WI38 (cell line): Measurements from ENCODE around the gene PELO.

Source experiments
- H3K4me3 ChIP-seq: 2 replicates; pipeline ENCODE4 v1.5.1; 2011; ENCODE audit warnings: low read depth, mild to moderate bottlenecking, control low read depth, low read length
- TF ChIP-seq, protein P1 (sequence below): IDR thresholded peaks from 2 replicates; pipeline ENCODE4 v1.5.1; 2012; ENCODE audit warnings: low read depth, mild to moderate bottlenecking, control low read depth, low read length

The PELO gene

DNA sequence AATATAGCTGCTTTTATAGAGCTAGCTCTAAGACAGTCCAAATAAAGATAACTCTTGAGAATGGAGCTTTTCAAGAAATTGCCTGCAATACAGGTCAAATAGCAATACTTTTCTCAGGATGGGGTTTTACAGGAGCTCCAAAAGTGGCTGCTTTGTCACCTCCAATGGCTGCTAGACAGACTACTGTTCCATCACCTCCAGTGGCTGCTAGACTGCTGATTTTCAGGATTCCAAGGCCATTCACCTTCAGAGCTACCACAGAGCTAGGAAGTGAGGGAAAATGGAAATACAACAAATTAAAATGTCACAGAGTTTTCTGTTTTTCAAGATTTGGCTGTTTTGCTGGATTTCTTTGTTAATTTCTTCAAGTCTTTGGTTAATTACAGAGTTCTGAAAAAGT, 8.5 kb upstream of the PELO start:
- no peak overlapping the region for H3K4me3 ChIP-seq
- TF ChIP-seq, protein P1, sequence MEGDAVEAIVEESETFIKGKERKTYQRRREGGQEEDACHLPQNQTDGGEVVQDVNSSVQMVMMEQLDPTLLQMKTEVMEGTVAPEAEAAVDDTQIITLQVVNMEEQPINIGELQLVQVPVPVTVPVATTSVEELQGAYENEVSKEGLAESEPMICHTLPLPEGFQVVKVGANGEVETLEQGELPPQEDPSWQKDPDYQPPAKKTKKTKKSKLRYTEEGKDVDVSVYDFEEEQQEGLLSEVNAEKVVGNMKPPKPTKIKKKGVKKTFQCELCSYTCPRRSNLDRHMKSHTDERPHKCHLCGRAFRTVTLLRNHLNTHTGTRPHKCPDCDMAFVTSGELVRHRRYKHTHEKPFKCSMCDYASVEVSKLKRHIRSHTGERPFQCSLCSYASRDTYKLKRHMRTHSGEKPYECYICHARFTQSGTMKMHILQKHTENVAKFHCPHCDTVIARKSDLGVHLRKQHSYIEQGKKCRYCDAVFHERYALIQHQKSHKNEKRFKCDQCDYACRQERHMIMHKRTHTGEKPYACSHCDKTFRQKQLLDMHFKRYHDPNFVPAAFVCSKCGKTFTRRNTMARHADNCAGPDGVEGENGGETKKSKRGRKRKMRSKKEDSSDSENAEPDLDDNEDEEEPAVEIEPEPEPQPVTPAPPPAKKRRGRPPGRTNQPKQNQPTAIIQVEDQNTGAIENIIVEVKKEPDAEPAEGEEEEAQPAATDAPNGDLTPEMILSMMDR: no peak

DNA sequence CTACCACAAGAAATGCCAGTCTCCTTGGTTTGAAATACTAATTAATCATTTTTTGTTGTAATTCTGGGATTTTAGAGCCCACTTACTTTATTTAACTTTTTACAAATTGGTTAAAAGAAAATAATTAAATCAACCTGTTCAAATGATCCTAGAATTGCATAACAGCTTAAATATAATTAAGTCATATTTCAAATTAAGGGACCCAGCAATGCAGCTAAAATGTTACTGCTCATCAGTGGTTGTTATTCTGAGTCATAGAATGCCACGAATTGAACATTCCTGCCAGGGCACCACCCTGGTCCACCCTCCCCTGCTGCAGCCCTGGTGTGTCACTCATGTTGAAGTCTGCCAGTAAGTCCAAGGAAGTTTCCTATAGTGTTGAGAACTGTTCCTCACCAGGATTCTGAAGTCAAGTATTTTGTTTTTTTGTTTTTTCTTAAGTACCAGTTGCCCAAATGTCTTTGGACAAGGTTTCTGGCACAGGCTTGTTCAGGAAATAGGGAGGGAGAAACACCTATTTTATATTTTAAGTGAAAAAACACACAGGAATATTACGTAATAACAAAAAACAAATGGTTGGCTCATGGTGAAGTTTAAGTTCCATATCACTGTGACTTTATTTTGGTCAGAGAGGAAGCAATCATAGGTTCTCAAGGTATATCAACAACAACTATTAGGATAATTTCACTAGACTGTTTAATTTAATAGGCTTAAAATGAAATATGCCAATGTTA, 4.3 kb upstream of the PELO start:
- H3K4me3 ChIP-seq: no peak overlapping the region
- TF ChIP-seq, protein P1: no peak

GRCh38 chr5:52784737-52785136, 3.0 kb upstream of the PELO start:
- TF ChIP-seq, protein P1: no peak
- no peak overlapping the region for H3K4me3 ChIP-seq

- no peak overlapping the region for H3K4me3 ChIP-seq
- TF ChIP-seq, protein P1: no peak
Measured at GRCh38 chr5:52786391-52786790, 1.3 kb upstream of the PELO start.

DNA sequence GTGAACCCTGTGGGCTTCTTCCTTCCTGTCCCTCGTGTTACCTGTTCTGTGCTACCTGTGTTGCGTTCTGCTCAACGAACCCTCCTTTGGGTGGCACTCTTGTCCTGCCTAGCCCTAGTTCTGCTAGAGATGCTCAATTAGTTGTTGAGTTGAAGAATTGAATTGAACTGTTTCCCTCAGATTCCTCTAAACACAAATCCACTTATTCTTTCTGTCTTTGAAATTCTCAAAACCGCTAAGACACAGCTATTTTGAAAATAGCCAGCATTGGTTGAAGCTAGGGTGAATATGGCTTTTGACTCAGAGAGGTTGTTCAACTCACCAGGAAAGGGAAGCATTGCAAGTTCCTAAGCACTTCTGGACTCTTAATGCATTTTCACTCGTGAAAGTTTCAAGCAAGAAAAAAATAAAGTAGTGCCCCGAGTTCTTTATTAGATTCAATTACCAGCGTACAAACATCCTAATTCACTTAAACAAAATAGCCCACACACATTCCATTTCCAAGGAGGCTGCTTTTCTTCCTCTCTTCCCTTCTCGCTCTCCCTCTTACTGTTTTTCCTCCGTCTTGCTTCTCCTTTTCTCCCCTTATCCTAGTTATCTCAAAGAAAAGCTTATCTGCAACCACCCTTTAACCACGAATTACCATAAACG, 642 bp upstream of the PELO start:
- TF ChIP-seq, protein P1: no peak
- peak overlapping the region; percentile 82 for H3K4me3 ChIP-seq

DNA sequence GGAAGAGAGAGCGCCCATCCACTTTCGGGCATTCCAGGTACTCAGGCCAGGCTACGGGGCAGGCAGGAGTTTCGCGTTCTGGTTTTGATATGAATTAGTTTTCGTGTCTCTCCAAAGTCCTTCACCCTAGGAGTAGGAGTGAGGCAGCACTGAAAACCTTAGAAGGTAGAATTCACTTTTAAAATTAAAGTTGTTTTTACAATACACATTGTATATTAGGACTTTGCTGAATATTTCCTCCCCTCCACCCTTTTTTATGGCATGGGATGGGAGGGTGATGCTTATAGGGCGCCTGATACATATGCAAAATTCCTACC, 747 bp downstream of the PELO start:
- peak overlapping the region; percentile 82 for H3K4me3 ChIP-seq
- TF ChIP-seq, protein P1: no peak

DNA sequence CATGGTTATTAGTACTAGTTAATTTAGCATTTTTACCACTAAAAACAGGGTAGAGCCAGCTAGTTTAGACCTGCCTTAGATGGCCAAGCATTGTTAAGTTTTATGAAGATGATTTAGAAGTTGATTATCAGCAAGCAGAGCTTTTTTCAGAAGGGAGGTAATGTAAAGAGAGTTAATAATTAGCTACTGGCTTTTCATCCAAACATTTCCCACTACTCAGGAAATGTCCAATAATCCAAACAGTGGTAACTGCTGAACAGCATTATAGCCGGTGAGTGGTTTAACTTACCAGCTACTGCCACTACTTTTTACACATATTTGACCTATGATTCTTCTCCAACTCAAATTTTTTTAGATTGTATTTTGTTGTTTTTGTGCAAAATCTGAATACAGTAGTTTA, 1.7 kb downstream of the PELO start:
- peak overlapping the region; percentile 82 for H3K4me3 ChIP-seq

More for the DNA sequence above, 1.7 kb downstream of the PELO start:
- TF ChIP-seq, protein P1: no peak
